Inflammatory macrophage treated with lipopolysaccharide for 1 hour (primary cell): ENCODE data around the gene PGPEP1.
"Not testable (repeated sequence)": the region's sequence is repeated elsewhere in the genome, so short reads cannot be mapped to it uniquely, and the experiment has no call there.

Source experiments
- DNase-seq, 2 donors: peaks; one replicate each; pipeline ENCODE4 v3.0.0-alpha.2; 2020 to 2022

PGPEP1 gene

GRCh38 chr19:18364826-18365528, 24.6 kb downstream of the PGPEP1 start:
- peak; percentile 75 to 85 for DNase-seq

- peak; percentile 64 to 70 for DNase-seq
These were observed 25.6 kb downstream of the PGPEP1 start for GRCh38 chr19:18366021-18366435.

GRCh38 chr19:18368504-18369222, 28.3 kb downstream of the PGPEP1 start:
- no peak for DNase-seq

- DNase-seq: no peak
These were observed 33.1 kb downstream of the PGPEP1 start for GRCh38 chr19:18373407-18373891.

- DNase-seq: peak; percentile 94 to 98
These were observed 33.7 kb downstream of the PGPEP1 start for GRCh38 chr19:18373892-18374629.

GRCh38 chr19:18377026-18377425, 36.6 kb downstream of the PGPEP1 start:
- no peak for DNase-seq

GRCh38 chr19:18379803-18380747, 39.7 kb downstream of the PGPEP1 start:
- DNase-seq: peak; percentile 65 to 76

- DNase-seq: no peak
These were observed 40.4 kb downstream of the PGPEP1 start for GRCh38 chr19:18380843-18381242.

- DNase-seq: not testable (repeated sequence)
These were observed 43.2 kb downstream of the PGPEP1 start for GRCh38 chr19:18383622-18384021.

- DNase-seq: no peak
These were observed 44.4 kb downstream of the PGPEP1 start for GRCh38 chr19:18384775-18385174.

GRCh38 chr19:18385359-18385674, 44.9 kb downstream of the PGPEP1 start:
- DNase-seq: no peak

- DNase-seq: peak in 1 of 2 donors; percentile 62
These were observed 45.5 kb downstream of the PGPEP1 start, which contains the start of gene GDF15 for GRCh38 chr19:18385675-18386542. Gene GDF15 (plus strand): TSS chr19:18386158. CDS start chr19:18386190, 32 bp downstream.

- no peak for DNase-seq
These were observed 46.3 kb downstream of the PGPEP1 start for GRCh38 chr19:18386543-18387271.

GRCh38 chr19:18388100-18388959, 47.9 kb downstream of the PGPEP1 start:
- DNase-seq: peak; percentile 76 to 93

- no peak for DNase-seq
These were observed 48.7 kb downstream of the PGPEP1 start for GRCh38 chr19:18388960-18389725.

- no peak for DNase-seq
These were observed 49.3 kb downstream of the PGPEP1 start for GRCh38 chr19:18389726-18390064.

- DNase-seq: no peak
These were observed 49.9 kb downstream of the PGPEP1 start for GRCh38 chr19:18390065-18390907.

- DNase-seq: no peak
These were observed 51.2 kb downstream of the PGPEP1 start for GRCh38 chr19:18391509-18392075.
